NT2/D1 (cell line): ENCODE data around the gene IGFBP4.

ENCODE experiments used
- DNase-seq: peaks from one replicate; pipeline ENCODE4 v3.0.0-alpha.2; 2011; ENCODE audit warnings: low read depth, low spot score
- H3K27me3 ChIP-seq: 2 replicates; pipeline ENCODE4 v1.6.0; 2011; ENCODE audit warnings: mild to moderate bottlenecking; ENCODE audit not compliant: insufficient read length, insufficient read depth
- H3K36me3 ChIP-seq: 2 replicates; pipeline ENCODE4 v1.6.1; 2011; ENCODE audit warnings: mild to moderate bottlenecking, low read length, mixed read lengths; ENCODE audit not compliant: insufficient read depth, insufficient read length
- H3K4me1 ChIP-seq: 2 replicates; pipeline ENCODE4 v1.5.1; 2011; ENCODE audit not compliant: insufficient read depth, insufficient read length
- H3K4me3 ChIP-seq: 2 replicates; pipeline ENCODE4 v1.5.1; 2011; ENCODE audit warnings: low read depth; ENCODE audit not compliant: insufficient read length
- H3K9ac ChIP-seq: 2 replicates; pipeline ENCODE4 v1.6.0; 2011; ENCODE audit warnings: low read depth; ENCODE audit not compliant: insufficient read length
- H3K9me3 ChIP-seq: 2 replicates; pipeline ENCODE4 v1.5.1; 2011; ENCODE audit warnings: mild to moderate bottlenecking, low read length; ENCODE audit not compliant: insufficient read depth
- SUZ12 ChIP-seq: IDR thresholded peaks from 2 replicates; pipeline ENCODE4 v1.6.1; 2011; ENCODE audit not compliant: insufficient read length, insufficient read depth; ENCODE audit errors: extremely low read depth
- YY1 ChIP-seq: IDR thresholded peaks from 2 replicates; pipeline ENCODE4 v1.6.1; 2011; ENCODE audit not compliant: insufficient read length, insufficient read depth
- ZNF274 ChIP-seq: IDR thresholded peaks from 2 replicates; pipeline ENCODE4 v1.6.1; 2011; ENCODE audit warnings: mild to moderate bottlenecking, low read depth, low read length

IGFBP4 gene

GRCh38 chr17:40418428-40418706, 24.9 kb upstream of the IGFBP4 start:
- peak overlapping the region; percentile 73 for H3K9ac ChIP-seq

GRCh38 chr17:40419559-40420331, 23.5 kb upstream of the IGFBP4 start:
- peaks cover 19% of the 10 kb centered on the region for H3K36me3 ChIP-seq
- TF ChIP-seq SUZ12, result no peak
- TF ChIP-seq YY1, result no peak
- TF ChIP-seq ZNF274, result no peak
- no peak for DNase-seq
- H3K9me3 ChIP-seq, result no peaks in the 10 kb centered on the region
- H3K4me3 ChIP-seq, result no peak overlapping the region
- H3K27me3 ChIP-seq, result no peaks in the 10 kb centered on the region
- peaks cover 10% of the 10 kb centered on the region for H3K4me1 ChIP-seq
- H3K9ac ChIP-seq, result peak overlapping the region; percentile 4

More at GRCh38 chr17:40418428-40418706, 24.9 kb upstream of the IGFBP4 start:
- H3K27me3 ChIP-seq, result no peaks in the 10 kb centered on the region
- DNase-seq, result no peak
- H3K9me3 ChIP-seq, result no peaks in the 10 kb centered on the region
- H3K36me3 ChIP-seq, result peaks cover 29% of the 10 kb centered on the region
- peaks cover 10% of the 10 kb centered on the region for H3K4me1 ChIP-seq
- TF ChIP-seq YY1, result no peak
- TF ChIP-seq ZNF274, result no peak
- TF ChIP-seq SUZ12, result no peak
- H3K4me3 ChIP-seq, result peak overlapping the region; percentile 31

GRCh38 chr17:40422990-40423633, 20.1 kb upstream of the IGFBP4 start:
- H3K9me3 ChIP-seq, result no peaks in the 10 kb centered on the region
- DNase-seq, result peak; percentile 78

GRCh38 chr17:40425741-40426140, 17.5 kb upstream of the IGFBP4 start:
- DNase-seq, result no peak
- no peak for TF ChIP-seq SUZ12
- no peak for TF ChIP-seq ZNF274
- no peak for TF ChIP-seq YY1
- Histone ChIP-seq H3K4me1 (peaks cover 6% of the 10 kb centered on the region), H3K27me3 (no peaks in the 10 kb centered on the region), H3K4me3 (no peak overlapping the region), H3K9me3 (0 out of 2 replicates have a peak, but pooled peaks cover 4% of the 10 kb centered on the region), H3K9ac (no peak overlapping the region), H3K36me3 (no peaks in the 10 kb centered on the region)

More at GRCh38 chr17:40422990-40423633, 20.1 kb upstream of the IGFBP4 start:
- Histone ChIP-seq H3K36me3 (no peaks in the 10 kb centered on the region), H3K4me1 (peaks cover 13% of the 10 kb centered on the region), H3K4me3 (no peak overlapping the region), H3K27me3 (no peaks in the 10 kb centered on the region), H3K9ac (no peak overlapping the region)
- no peak for TF ChIP-seq SUZ12
- TF ChIP-seq ZNF274, result no peak
- TF ChIP-seq YY1, result no peak

GRCh38 chr17:40427002-40427491, 16.2 kb upstream of the IGFBP4 start:
- no peak for DNase-seq
- Histone ChIP-seq H3K9me3 (0 out of 2 replicates have a peak, but pooled peaks cover 4% of the 10 kb centered on the region), H3K27me3 (no peaks in the 10 kb centered on the region), H3K36me3 (no peaks in the 10 kb centered on the region), H3K9ac (no peak overlapping the region), H3K4me3 (no peak overlapping the region), H3K4me1 (peaks cover 4% of the 10 kb centered on the region)
- no peak for TF ChIP-seq YY1
- no peak for TF ChIP-seq SUZ12
- TF ChIP-seq ZNF274, result no peak

- Histone ChIP-seq H3K4me1 (peaks cover 9% of the 10 kb centered on the region), H3K9me3 (0 out of 2 replicates have a peak, but pooled peaks cover 4% of the 10 kb centered on the region), H3K27me3 (no peaks in the 10 kb centered on the region), H3K4me3 (no peak overlapping the region), H3K36me3 (no peaks in the 10 kb centered on the region), H3K9ac (no peak overlapping the region)
- no peak for DNase-seq
- TF ChIP-seq SUZ12, result no peak
- TF ChIP-seq ZNF274, result no peak
- TF ChIP-seq YY1, result no peak
Observed at GRCh38 chr17:40430272-40431230, 12.7 kb upstream of the IGFBP4 start.

- TF ChIP-seq YY1, result no peak
- no peak for TF ChIP-seq ZNF274
- no peak for TF ChIP-seq SUZ12
- H3K27me3 ChIP-seq, result no peaks in the 10 kb centered on the region
Observed at GRCh38 chr17:40431231-40431602, 12.0 kb upstream of the IGFBP4 start.

More at GRCh38 chr17:40431231-40431602, 12.0 kb upstream of the IGFBP4 start:
- Histone ChIP-seq H3K4me1 (peaks cover 6% of the 10 kb centered on the region), H3K4me3 (no peak overlapping the region), H3K9me3 (0 out of 2 replicates have a peak, but pooled peaks cover 4% of the 10 kb centered on the region), H3K36me3 (no peaks in the 10 kb centered on the region), H3K9ac (no peak overlapping the region)
- no peak for DNase-seq
